Activated naive CD4-positive, alpha-beta T cell treated with Interleukin-2 at 50 U/mL for 16 hours (primary cell): ENCODE results near the gene GMPPB.
A peak's percentile ranks its signal among the peaks of the same experiment; 100 is the strongest.

ENCODE experiments used
- DNase-seq: peaks from one replicate; pipeline ENCODE4 v3.0.0-alpha.2; 2020

GMPPB gene

GRCh38 chr3:49727924-49728361 lies 4.2 kb upstream of the GMPPB start:
- no peak for DNase-seq

DNA sequence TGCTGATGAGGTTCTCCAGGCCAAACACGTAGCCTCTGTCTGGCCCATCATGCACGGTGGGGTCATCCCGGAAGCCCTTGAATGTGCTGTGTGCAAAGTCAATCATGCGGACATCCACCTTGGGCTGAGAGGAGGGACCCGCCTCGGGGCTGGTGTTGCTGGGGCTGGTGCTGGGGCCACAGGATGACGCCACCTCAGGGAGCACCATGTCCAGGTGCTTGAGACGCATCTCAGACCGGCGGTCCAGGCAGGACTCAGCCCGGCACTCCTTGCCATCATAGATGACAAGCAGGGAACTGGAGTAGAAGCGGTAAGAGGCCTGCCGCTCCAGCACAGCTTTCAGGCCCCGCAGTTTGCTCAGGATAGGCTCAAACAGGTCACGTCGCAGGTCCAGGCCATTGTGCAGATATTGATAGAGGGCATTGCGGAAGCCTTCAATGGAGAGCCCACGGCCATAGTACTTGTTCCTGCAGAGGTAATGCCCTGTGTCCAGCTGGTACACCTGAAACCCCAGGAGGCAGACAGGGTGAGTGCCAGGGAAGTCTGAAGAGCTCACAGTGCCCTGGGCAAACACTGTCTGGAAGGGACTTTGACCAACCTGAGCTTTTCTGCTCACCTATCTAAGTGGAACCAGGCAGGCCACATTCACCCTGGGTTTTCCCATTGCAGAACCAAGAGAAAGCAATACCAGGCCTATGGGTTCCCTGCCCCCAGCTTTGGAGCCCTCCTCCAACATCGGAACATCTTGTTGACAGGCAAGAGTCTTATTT lies 3.6 kb upstream of the GMPPB start:
- DNase-seq: no peak

GRCh38 chr3:49725906-49726681 lies 2.3 kb upstream of the GMPPB start:
- DNase-seq: no peak

- DNase-seq: peak; percentile 33
These were observed 835 bp upstream of the GMPPB start for GRCh38 chr3:49724586-49724985.

GRCh38 chr3:49723296-49723627 lies 489 bp downstream of the GMPPB start:
- peak; percentile 60 for DNase-seq

DNA sequence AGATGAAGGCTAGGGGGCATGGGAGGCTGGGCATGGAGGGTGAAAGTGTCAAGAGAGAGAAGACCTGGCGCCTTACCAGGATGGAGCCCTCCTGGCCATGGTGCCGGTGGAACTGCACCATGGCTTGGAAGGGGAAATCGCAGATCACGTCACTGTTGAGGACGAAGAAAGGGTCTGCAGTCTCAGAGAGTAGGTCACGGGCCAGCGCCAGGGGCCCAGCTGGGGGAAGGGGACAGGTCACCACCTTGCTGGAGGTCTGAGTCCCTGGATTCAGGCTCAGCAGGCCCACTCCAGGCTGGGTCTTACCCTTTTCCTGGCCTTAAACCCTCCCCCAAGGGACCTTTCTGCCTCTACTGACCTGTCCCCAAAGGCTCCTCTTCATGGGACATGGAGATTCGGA lies 855 bp downstream of the GMPPB start:
- DNase-seq: no peak

- no peak for DNase-seq
These were observed 1.6 kb downstream of the GMPPB start for GRCh38 chr3:49721896-49722781.

DNA sequence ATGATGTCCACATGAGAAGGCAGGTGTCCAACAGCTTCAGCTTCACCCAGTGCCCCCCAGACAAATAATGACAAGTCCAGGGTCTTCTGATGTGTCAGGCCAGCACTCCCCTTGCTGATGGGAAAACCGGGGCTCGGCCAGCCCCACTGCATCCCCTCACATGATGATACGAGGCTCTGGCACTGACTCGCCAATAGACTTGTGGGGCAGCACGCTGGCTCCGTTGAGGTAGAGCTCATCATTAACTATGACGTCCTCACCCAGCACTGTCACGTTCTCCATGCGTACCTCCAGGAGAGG lies 2.2 kb downstream of the GMPPB start:
- DNase-seq: no peak

GRCh38 chr3:49720855-49721595 lies 2.7 kb downstream of the GMPPB start:
- DNase-seq: no peak

- peak; percentile 91 for DNase-seq
These were observed 4.4 kb downstream of the GMPPB start, which contains the start of gene AMIGO3 for GRCh38 chr3:49719214-49719884. Gene AMIGO3 (minus strand): TSS chr3:49719684. CDS start chr3:49719465, 219 bp downstream.

DNA sequence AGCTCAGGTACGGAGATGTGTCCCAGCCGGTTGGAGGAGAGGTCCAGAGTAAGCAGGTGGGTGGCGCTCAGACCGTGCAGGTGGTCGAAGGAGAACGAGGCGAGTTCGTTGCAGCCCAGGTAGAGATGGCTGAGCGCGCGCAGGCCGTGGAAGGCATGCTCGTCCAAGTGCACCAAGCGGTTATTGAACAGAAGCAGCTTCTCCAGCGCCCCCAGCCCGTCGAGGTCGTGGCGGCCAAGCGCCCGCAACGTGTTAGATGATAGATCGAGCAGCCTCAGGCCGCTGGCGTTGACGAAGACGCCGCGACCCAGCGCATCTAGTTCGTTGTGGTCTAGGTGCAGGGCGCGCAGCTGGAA lies 4.9 kb downstream of the GMPPB start:
- no peak for DNase-seq

DNA sequence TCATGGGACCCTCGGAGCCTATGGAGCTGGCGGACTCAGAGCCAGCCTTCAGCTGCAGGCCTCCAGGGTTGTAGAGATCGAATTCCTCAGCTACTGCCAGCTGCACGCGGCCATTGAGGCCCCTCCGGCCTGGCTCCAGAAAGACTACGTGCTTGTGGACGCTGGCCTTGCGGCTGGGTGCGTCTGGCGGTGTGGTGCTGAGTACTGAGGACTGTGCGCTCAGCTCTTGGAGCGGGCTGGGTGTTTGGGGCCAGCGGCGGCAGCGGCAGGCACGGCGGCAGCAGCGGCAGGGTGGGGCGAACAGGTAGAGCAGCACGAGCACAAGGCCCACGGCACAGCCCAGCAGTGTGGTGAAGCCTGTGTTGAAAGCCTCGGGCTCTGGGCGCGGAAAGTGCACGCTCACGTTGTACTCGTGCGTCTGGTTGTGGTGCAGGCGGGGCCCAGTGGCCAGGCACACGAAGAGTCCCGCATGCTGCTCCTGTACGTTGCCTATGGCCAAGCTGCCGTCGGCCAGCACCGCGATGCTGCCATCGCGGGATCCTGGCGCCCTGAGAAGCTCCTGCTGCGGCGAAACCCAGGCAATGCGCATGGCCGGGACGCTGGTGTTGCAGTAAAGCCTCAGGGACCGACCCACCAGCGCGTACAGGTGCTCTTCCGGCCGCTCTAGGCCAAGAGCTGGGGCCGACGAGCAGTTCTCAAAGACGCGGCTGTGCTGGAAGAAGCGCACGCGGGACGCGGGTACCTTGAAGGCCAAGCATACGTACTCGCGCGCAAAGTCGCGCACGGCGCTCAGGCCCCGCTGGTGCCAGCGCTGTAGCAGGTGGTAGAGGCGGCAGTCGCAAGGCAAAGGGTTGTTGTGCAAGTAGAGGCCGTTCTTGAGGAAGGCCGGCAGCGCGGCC lies 5.5 kb downstream of the GMPPB start:
- DNase-seq: no peak

- DNase-seq: no peak
These were observed 6.4 kb downstream of the GMPPB start for GRCh38 chr3:49717211-49717958.

DNA sequence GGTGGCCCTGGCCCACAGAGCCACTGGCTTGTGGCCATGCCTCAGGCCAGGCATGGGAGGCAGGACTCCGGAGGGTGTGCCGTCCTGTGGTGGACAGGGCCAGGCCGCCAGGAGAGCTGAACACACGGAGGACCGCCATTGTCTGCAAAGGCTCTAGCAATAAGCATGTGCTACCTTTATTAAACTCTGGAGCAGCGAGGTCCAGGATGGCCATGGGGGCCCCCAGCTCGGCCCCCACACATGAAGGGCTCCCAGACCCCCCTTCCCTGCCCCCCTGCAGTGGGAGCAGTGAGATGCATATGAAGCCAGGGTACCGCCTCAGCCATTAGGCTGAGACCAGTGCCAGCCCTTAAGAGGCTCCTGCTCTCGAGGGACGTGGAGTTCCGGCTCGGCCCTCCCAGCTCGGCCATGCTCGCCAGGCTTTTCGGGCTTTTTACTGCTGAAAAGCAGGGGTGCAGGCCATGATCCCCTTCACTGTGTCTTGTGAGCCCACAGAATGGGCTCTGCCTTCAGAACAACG lies 7.0 kb downstream of the GMPPB start:
- no peak for DNase-seq

DNA sequence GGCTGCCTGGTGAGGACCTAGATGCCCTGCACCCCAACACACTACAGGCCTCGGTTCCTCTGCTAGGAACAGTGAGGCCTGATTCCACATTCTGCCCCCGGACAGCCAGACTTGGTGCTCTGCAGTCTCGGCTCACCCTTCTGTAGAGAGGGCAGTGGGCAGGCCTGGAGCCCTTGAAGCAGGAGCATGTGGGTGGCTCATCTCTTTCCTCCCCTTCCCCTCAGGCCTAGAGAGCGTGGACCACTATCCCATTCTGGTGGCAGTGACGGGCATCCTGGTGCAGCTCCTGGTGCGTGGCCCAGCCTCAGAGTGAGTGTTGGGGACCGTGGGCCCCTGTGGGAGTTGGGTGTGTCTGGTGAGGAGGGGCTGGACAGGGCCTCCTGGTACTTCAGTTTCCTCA lies 7.6 kb downstream of the GMPPB start:
- DNase-seq: no peak

DNA sequence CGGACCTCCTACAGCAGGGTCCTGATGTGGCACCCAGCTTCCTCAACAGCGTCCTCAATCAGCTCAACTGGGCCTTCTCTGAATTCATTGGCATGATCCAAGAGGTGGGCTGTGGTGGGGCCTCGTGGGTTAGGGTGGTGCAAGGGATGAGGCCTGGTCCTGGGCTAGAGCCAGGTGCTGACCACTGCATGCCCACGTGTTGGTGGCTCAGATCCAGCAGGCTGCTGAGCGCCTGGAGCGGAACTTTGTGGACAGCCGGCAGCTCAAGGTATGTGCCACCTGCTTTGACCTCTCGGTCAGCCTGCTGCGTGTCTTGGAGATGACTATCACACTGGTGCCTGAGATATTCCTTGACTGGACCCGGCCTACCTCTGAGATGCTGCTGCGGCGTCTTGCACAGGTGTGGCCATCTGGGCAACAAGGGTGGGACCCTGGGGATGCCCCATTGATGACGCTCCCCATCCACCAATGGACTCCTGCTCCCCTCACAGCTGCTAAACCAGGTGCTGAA lies 8.1 kb downstream of the GMPPB start:
- no peak for DNase-seq

DNA sequence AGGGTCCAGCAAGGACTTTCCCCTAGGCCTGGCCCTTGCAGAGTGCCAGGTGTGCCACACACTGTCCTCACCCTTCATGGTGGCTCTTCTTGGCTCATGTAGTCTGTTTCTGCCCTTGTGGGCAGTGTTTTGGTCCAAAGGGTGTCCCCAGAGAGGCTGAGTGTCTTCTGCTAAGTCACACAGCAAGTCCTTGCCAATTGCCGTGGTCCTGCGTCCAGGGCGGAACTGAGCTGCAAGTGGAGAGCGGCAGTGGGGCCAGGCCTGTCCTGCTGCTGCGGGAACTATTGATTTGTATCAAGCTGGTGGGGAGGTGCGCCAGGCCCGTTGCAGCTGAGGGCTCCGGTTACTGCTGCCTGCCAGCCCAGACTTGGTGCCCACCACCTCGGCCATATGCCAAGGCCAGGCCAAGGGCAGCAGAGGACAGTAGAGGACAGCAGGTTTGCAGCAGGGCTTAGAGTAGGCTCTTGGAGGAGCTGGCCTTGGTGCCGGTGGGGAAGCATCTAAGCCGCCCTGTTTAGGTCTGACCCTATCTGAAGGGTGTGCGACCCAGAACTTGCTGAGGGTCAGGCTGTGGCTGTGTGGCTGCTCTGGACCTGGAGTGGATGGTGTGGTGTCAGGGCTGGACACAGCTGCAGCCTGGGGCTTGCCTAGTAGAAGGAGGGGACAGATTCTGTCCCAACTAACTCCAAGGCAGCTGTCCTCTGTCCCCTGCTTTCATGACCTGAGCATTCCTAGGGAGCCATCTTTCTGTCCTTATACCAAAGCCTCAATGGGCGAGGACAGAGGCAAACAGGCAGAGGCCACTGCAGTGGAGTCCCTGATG lies 8.8 kb downstream of the GMPPB start:
- no peak for DNase-seq

DNA sequence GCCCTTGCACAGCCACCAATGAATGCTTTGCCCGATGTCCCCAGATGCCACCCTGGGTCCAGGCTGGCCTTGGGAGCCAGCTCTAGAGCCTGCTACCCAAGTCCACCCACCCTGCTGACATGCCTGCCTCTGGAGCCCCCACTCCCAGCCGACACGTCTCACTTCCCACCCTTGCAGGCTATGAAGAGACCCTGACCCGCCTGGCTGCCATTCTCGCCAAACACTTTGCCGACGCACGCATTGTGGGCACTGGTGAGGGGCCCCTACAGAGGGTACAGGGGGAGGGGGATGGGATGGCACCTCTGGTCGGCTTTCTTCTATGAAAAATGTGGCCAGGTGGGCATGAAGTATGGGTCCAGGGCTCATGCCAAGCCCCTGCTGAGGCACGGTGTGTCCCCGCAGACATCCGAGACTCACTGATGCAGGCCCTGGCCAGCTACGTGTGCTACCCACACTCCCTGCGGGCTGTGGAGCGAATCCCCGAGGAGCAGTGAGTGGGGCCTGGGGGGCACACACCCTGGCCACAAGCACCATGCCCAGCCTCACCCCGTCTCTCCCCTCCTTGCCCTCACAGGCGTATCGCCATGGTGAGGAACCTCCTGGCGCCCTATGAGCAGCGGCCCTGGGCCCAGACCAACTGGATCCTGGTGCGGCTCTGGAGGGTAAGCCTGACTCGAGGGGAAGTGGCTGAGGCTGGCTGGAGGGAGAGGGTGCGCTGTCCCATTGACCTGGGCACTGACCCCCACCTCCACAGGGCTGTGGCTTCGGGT lies 10.2 kb downstream of the GMPPB start:
- DNase-seq: no peak
